ENCODE data around the gene CLDN14.
A peak's percentile ranks its signal among the peaks of the same experiment; 100 is the strongest.

The CLDN14 gene, protein sequence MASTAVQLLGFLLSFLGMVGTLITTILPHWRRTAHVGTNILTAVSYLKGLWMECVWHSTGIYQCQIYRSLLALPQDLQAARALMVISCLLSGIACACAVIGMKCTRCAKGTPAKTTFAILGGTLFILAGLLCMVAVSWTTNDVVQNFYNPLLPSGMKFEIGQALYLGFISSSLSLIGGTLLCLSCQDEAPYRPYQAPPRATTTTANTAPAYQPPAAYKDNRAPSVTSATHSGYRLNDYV

DNA sequence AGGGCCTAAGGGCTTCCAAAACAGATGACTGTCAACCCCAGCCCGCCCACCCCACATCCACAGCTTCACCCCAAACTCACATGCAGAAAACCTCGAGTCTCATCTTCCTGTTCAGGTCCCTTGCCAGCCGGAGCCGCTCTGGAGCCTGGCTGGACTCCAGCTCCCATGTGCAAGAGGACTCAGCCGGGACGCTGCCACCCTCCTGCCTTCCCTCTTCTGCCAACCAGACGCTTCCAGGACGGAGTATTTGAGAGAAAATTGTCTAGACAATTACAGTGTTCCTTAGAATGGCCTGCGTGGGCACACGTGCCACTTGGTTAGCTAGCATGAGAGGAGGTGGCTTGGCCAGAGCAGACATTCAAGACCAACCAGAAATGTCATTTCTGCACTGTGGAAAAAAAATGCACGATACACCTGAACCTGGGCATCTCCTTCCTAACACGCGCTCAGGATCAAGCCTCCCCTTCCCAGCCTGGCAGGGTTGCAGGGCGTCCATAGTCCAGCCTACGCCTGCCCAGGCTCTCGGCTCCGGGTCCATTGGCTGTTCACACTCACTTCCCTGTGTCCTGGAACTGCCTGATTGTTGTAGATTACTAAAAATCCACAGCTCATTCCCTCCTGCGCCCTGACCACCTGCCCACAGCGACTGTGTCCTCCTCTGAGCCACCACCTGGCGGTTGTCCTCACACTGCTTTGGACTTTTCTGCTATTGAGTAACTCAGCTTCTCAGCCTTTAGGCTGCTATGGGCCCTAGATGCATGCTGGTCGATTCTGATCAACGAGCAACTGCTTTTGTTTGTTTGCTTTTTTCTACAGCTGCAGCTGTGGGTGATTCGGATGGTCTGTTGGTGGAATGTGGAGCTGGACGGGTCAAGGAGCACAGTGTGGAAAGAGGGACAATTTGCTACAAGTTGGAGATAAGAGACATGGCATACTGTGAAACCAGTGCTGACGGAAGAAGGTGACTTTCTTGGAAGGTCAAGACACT lies at the start of gene CLDN14:
TSS of gene CLDN14 (minus strand) at position 708 of the 988 bp plus-strand sequence. CDS start 18,427 bp downstream, outside the sequence.
- DNase-seq = peak; percentile 38 to 45

DNA sequence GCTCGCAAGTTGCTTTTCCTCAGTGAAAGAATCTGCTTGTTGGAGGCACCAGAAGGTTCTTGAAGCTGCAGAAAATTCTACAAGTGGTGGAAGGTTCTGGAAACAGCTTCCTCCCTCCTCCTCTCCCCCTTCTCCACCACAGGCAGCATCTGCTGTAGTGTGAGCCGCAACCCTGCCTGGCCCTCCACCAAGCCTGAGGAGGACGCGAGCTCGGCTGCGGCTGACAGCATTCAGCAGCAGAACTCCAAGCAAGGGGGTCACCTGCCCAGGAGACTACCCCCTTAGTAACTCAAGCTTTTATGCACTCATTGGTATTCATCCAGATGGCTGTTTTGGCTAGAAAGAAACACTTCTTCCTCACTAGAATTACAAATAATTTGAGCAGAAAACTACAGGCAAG lies 48.8 kb upstream of the CLDN14 start:
- no peak for DNase-seq

DNA sequence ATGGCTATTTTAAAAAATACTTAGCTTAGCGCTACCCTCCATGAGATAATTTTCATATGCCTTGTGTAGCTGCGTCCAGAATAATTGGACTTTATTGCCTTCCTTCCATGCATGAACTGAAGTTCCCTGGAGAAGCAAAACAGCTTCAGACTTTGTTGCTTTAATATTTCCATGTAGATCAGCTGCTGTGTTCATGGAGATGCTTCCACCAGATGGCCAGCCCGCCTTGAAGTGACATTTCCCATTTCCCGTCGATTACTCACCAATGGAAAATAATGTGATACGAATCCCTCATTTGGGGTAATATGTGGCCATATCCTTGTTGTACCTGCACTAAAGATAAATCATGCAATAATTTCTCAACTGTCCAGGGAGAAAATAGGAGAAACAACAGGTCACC lies 47.4 kb upstream of the CLDN14 start:
- no peak for DNase-seq

DNA sequence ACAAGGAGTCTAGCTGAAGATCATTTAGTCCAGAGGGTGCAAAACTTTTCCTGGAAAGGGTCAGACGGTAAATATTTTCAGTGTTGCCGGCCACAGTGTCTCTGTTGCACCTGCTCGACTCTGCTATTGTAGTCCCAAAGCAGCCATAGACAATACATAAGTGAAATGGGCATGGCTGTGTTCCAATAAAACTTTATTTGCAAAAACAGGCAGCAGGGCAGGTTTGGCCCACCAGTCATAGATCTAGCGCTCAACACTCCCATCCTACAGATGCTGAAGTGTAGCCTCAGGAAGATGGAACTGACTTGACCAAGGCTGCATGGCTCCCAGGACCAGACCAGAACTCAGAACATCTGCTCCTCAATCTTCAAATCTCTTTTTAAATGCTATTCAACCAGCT lies 46.2 kb upstream of the CLDN14 start:
- no peak for DNase-seq

DNA sequence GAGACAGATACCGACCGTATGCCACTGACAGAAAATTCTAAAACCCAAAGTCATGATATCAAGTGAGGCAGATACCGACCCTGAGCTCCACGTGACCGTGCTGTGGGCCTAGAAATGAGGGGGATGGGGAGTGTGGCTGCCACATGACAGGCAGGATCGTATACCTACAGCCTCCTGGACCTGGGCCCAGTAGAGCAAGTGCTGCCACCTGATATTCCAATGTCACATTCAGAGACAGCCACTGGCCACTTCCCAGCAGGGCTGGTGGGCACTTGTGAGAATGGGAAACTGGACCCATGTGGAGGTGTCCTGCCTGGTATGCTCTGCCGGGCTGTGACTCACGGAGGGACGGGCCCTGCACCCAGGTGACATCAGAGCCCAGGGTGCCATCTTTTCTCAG lies 44.6 kb upstream of the CLDN14 start:
- DNase-seq = no peak

DNA sequence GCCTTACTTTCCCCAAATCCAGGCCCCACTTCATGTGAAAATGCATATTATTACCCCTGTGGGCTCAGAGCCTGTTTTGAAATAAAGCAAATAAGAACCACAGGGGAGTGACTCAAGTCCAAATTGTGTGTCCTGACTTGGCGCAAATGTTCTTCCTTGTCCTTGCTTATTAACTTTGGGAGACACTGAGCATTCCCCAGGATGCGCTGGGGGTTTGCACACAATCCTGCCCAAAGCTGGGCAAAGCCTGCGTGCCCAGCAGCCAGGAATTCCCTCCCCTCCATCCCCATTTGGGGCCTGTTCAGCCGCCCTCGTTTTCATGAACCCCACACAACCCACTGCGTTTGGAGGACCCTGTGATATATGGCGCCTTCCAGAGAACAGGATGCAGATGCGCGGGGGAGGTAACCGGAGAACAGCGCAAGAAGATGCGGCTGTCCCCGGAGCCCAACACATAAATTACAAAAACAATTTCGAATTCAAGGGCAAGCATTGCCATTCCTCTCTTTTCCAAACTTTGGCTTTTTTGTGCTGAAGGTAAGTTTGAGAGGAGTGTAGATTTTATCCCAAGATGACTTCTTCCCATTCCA lies 42.4 kb upstream of the CLDN14 start:
- no peak for DNase-seq

DNA sequence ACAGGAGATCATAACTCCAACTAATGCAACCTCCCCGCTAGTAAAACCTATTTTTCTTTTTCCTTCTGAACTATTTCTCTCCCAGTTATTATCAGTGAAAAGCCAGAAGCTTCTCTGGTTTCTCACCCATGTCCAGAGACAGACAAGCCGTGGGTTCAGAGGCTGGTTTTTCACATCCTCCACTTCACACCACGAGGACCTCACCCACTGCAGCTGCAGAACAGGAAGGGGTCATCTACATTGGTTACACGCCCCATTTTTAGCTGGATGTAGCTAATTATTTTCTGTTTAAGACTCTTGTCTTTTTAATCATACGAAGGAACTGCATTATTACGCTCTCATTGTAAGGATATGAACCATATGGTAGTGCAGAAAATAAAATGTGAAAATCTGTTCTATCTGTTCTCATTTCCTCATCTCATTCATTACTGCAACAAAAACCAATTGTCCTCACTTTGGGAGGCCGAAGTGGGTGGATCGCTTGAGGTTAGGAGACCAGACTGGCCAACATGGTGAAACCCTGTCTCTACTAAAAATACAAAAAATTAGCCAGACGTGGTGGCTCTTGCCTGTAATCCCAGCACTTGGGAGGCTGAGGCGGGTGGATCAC lies 39.1 kb upstream of the CLDN14 start:
- DNase-seq = no peak

DNA sequence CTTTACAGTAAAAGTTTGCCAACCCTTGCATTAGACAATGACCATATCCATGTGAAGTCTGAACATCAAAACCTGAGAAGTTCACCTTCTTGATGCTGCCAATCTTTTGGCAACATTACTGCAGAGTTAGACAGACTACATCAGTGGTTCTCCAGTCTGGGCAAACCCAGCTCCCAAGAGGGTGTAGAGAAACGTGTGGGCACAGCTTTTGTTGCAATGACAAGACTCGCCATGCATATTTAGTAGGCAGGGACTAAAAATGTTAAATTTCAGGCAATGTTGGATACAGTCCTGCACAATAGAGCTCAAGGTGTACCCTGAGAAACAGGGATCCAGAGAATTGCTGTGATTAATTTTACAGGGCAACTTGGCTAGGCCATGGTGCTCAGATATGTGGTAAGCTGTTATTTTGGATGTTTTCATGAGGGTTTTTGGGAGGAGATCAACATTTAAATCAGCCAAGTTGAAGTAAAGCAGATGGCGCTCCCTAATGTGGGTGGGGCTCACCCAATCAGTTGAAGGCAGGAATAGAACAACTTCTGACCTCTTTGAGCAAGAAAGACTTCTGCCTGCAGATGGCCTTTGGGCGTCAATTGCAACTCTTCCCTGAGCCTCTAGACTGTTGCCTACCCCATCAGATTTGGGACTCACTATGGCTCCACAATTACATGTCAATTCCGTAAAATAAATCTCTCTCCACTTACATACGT lies 37.6 kb upstream of the CLDN14 start:
- DNase-seq = no peak

DNA sequence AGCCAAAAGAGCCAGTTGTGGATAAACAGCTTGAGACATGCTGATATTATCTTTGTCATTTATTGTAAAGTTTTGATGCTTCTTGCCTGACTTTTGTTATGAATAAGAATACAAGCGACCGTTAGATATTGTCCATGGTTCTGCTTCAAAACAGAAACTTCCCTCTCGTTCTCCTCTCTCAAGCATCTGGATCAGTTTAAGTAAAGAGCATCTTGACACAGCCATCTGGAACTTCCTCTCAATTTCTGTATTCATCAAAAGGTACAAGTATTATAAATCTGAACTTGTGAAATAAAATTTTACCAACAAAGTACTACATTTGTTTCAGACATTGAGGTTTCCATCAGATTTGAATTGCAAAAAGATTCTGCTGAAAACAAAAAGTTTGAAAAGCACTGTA lies 36.4 kb upstream of the CLDN14 start:
- no peak for DNase-seq

DNA sequence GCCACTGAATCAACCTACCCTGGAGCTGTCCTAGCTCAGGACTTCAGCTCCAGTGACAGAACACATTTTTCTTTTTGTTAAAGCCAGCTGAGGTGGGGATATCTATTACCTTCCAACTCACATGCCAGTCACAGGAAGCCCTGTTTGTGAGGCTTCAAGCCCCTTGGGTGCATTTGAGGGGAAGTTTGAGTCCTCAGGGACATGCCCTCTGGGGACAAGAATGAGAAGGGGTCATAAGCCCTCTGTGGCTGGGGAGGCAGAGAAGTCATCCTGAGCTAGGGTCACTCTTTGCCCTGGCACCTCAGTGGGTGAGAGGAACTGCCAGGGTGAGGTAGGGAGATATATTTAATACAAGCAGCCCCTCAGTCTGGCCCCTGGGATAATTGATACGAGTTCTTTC lies 33.5 kb upstream of the CLDN14 start:
- no peak for DNase-seq

DNA sequence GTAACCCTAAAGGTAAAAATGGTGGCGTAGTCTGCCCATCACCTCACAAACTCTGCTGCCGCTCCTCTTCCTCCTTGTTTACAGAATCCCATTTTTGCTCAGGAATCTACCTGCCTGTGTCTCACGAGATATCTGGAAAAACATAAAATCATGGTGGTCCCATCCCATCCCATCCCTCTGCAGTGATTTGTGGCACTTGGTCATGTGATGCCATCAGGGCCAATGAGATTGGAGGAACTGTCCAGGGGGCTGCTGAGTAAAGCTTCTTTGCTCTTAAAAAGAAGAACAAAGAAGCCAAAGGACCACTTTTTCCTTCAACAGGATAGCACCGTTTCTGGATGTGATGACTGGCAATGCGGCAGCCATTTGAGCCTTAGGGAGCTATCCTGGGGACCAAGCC lies 33.0 kb upstream of the CLDN14 start:
- DNase-seq = no peak

DNA sequence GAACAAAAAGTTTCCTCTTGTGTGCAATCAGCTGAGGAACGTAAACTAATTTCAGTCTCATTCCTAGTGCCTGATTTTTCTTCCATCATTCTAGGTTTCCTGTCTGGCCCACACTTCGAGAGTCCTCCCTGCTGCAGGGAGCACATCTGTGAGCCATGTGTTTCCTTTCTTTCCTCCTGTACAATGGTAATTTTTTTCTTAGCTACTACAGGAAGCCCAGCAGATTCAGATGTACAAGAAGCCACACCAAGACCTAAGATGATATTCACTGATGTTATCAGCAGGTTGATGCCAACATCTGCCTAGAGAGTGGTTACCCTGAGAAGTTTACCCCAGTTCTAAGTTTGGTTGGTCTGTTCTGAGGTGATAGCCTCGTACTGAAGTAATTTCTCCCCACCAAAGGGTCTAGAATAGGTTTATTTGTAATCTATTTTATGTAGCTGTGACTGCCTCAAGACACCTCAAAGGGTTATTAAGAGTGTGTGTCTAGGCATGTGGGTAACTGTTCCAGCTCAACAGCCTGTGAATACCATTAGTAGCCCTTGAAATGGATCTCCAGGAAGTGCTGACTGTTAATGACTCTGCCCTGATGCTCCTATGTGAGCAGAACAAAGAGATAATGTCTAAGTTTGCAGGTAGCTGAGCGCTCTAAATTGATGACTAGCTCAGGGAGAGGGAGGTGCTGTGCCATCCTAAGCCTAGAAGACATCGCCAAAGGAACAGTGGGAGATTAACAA lies 31.7 kb upstream of the CLDN14 start:
- DNase-seq = no peak

DNA sequence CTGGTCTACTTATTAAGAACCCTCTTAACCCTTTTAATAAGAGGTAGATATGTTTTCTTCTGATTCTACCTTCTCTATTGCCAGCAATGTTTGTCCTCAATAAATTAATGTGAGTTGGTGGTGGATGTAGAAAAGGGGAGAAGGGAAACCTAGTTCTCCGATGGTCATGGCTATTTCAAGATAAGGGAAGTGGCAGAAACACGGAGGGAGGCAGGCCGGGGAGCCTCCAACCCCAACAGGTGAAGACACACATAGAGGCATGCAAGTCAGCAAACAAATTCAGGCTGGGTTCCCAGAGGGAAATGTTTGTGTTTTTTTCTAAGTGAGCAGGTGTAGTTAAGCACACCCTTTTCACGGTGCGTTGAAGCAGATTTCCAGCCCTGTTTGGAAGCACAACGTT lies 31.0 kb upstream of the CLDN14 start:
- no peak for DNase-seq

DNA sequence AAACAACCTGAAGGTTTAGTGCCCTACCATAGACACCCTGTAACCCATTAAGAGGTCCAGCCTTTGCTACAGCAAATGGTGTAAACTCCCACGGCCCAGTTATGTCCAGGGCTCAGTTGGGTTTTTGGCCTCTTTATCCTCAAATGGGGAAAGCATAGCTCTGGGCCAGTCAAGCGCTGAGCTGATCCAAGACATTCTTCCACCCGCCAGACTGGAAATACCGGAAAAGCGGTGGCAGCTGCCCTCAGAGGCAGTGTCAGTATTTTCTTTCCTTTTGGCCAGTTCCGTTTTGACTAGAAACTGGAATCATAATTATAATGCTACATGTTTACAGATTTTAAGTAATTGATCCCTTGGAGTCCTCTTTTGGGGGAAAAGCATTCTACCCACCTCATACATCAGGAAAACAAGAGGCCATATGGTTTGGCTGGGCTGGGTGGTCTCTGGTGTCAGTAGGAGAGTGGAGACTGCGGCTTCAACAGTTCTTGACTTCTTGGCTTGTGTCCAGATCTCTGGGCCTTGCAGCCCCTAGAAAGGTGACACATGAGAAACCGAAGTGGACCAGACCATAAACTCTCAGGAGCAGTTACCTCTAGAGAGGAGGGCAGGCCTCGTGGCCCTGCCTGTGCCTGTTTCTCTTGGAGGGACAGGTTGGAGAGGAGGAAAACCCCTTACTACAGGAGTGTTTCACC lies 30.2 kb upstream of the CLDN14 start:
- DNase-seq = no peak

DNA sequence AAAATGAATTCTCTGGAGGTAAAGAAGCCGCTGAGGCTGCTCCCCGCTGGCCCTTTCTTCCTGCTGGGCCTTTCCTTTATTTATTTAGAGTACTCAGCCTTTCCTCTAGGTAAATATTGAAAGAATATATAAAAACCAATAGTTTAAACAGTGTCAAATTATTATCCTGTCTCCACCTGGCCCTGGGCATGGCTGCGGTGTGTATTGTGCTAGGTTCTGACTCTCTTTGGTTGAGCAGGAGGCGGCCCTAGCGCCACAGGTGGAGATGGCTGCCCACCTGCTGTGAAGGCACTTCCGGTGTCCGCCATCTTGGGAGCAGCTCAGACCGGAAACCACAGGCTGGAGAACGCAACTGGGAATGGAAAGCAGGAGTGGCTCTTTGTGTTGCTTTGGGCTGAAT lies 29.0 kb upstream of the CLDN14 start:
- DNase-seq = no peak

DNA sequence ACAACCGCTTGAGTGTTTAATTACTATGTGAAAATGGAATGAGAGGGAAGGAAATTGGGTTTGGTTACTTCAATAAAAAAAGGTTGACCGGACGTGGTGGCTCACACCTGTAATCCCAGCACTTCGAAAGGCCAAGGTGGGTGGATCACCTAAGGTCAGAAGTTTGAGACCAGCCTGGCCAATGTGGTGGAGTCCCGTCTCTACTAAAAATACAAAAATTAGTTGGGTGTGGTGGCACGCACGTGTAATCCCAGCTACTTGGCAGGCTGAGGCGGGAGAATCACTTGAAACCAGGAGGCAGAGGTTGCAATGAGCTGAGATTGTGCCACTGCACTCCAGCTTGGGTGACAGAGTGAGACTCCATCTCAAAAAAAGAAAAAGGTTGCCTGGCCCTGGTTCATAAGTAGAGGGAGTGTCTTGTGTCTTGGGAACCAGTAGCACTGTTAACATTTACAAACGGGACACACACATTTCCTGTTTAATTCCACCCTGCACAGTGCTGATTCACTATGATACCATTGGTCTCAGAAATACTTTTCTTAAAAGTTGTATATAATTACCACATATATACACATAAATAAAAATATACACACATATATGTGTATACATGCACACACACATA lies 27.6 kb upstream of the CLDN14 start:
- no peak for DNase-seq

DNA sequence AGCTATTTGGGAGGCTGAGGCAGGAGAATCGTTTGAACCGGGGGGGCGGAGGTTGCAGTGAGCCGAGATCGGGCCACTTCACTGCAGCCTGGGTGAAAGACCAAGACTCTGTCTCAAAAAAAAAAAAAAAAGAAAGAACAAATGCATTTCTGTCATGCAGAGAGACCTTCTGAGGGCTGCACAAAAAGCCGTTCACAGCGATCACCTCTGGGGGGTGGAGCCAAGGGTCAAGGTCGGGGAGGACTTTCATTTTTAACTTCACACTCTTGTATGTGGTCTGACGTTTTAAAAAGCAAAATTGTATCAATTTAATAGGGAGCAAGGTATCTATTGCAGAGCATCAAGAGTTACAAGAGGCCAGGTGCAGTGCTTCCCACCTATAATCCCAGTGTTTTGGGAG lies 26.6 kb upstream of the CLDN14 start:
- no peak for DNase-seq

DNA sequence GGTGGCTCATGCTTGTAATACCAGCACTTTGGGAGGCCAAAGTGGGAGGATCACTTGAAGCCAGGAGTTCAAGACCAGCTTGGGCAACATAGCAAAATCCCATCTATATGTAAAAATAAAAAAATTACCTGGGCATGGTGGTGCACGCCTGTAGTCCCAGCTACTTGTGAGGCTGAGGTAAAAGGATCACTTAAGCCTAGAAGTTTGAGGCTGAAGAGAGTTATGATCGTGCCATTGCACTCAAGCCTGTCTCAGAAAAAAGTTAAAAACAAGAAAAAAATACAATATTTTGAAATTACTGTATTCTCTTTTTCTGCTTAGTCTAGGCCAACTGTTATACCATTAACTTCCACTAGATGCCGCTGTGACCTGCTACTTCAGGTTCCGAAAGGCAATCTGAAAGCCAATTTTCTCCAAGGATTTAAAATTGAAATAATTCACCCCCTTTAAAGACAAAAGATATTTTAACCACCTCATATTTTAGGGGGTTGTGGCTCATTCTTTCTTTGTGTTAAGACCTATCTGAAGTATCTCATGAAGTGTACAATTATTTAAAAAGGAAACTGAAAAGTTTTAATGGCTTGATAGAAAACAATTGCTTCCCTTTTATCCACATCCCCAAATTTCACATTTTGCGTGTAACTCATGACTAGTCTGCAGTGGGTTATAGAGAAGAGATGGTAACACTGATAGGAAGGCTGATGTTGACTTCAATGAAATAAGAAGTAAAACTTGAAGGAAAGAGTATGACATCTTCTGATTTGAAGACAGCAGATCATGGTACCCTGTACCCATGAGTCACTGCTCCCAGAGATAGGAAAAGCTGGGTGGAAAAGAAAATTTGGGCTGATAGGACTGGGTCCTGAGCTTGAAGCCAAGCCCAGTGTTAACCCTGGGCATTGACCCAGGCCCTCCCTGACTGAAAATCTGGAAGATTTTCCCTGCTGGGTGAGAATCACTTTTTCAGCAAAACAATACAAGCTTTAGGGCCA lies 24.4 kb upstream of the CLDN14 start:
- peak in 1 of 2 experiments; percentile 61 for DNase-seq

DNA sequence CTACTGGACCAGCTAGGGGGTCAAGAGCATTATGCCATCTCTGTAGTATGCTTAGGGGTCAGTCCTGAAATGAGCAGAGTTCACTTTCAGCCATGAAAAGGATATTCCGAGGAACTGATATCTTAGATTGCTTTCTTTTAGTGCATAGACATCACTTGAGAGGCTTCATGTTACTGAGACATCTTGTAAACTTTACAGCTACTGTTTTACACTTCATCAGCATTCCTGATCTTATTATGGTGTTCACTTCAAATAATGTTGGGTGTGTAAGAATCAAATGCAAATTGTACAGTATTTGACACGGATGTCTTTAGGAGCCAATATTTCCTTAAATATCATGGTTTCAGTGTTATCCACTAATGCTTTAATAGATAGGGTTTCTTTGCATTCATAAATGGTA lies 22.4 kb upstream of the CLDN14 start:
- DNase-seq = no peak

DNA sequence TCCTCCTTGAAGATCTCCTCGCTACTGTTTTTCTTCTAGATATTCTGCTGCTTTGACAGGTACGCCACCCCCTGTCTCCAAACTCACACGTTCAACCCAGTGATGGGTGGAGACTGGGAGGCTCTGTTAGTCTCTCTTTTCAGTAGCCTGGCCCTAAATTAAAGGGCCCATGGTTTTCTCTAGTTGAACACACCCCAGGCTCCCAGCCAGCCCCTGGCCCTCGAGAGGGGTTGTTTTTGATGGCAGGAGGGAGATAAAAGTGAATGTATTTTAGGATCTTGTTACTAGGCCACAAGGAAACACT lies 21.6 kb upstream of the CLDN14 start:
- no peak for DNase-seq

Data from NCI-H446 (cell line).